Measurements from ENCODE around the gene PISD.

Gene PISD

DNA sequence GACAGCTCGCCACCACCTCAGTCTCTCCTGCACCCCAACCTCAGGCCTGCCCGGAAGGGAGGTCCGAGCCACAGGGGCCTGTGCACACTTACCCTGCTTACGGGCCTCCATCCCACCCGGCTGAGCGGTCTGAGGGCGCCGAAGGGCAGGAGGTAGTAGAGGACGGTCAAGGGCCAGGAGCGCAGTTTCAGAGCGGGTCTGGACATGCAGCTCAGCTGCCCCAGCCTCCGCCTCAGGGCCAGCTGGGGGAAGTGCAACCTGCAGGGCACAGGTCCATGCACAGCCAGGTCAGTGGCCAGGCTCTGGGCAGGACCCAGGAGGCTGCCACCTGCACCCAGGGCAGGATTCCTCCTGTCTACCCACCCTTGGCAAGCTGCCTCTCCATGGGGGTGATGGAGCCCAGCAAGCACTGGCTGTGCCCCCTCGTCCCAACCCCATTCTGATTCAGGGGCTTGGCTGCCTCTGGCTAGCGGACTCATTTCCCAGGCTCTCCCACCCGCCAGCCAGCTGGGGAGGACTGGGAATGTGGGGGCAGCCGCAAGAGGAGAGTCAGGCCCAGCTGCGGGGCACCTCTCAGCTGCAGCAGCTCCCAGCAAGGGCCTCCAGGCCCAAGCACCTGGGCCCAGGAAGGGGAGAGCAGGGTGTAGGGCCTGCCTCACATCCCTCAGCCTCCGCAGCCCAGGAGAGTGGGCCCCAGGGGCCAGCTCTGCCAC, 38.3 kb downstream of the PISD start:
- no peak for DNase-seq

DNA sequence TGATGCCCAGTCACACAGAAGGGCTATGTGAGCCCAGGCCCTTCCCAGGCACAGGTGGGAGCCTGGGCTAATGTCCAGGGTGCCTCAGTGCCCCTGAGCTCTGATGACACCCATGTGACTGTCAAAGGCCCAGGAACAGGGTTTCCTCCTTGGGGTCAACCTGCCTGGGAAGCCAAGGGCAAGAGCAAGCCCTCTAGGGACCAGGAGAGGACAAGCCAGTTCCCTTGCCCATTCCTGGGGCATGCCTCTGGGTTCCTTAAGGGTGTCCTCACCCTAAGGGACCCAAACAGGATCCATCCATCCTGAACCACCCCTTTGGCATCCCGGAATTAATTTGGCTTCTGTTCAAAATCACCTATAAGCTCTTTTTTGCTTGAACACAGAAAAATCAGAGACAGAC, 39.0 kb downstream of the PISD start:
- DNase-seq, result no peak

DNA sequence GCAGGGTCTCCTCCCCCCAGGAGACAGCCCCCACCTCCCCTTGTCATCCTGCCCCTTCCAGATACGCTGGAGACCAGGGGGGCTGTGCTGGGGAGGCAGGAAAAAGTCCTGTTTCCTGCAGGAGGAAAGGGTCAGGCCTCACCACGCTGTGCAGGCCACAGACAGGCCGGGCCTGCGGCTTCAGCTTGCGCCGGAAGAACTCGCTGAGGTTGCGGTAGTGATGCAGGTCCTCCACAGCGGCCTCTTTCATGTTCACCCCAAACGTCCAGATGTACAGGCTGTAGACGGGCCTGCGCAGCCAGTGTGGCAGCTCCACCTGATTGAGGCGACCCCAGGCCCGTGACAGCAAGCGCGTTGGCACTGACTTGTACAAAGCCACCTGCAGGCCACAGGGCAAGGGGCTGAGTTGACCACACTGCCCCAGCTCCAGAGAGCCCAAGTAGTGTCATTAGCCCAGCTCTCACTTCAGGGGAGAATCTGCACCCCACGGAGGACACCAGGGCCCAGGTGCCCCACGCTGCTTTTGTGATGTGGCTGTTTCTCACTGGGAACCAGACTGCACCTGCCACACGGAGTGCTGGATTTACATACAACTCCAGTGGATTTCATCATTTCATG, 40.4 kb downstream of the PISD start:
- no peak for DNase-seq

DNA sequence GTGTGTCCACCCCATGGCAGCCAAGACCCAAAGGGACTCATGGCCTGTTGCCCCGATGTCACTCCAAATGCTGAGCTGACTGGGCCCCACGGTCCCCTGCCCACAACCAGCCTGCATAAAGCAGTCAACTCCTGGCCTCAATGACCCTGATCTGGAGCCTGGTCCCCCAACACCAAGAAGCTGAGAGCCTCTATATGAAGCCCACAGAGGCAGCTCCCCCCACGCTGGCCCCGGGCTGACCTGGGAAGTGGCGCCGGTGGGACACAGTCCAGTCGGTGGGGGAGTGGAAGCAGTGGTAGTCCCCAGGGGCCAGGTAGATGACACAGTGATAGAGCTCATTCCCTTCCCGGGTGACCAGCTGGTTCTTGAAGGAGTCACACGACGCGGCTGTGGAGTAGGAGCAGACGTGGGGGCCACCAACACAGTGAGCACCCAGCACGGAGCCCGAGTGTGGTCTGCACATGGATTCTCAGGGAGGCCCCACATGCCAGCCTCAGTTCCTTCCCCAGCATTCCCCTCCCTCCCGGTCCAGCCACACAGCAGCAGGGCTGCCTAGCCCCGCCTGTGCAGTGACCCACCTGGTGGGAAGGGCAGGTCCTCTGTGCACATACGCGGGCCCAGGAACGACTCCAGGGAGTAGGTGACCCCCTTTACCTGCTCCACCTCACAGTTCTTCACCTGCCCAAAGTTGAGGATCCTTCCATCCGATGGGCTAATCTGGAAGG, 41.1 kb downstream of the PISD start:
- DNase-seq, result no peak

DNA sequence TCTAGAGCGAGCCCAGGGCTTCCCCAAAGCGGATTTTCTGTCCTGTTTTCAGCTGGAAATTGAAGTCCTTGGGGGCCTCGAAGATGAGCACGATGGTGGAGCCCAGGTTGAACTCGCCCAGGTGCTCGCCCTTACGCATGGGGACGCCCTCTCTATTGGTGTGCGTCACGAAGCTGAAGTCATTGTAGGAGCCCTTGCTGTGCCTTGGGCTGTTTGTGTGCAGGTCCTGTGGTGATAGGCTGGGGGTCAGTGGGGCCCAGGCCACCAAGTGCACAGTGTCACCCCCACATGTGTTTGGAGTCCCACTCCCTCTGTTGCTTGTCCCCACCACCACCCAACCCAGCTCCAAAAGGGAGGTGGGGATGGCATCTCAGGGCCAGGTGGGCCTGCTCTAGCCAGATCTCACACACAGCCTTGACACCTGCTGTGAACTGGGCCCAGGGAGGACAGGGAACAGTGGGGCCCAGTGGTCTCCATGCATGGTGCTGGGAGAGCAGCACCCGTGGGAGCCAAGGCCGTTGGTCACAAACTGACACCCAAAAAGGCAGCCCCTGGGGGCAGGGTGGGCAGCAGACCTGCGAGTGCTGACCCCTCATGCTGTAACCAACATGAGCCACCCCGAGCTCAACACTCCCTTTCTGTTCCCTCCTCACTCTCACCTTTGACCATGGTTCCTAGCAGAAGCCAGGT, 42.3 kb downstream of the PISD start:
- DNase-seq, result no peak

DNA sequence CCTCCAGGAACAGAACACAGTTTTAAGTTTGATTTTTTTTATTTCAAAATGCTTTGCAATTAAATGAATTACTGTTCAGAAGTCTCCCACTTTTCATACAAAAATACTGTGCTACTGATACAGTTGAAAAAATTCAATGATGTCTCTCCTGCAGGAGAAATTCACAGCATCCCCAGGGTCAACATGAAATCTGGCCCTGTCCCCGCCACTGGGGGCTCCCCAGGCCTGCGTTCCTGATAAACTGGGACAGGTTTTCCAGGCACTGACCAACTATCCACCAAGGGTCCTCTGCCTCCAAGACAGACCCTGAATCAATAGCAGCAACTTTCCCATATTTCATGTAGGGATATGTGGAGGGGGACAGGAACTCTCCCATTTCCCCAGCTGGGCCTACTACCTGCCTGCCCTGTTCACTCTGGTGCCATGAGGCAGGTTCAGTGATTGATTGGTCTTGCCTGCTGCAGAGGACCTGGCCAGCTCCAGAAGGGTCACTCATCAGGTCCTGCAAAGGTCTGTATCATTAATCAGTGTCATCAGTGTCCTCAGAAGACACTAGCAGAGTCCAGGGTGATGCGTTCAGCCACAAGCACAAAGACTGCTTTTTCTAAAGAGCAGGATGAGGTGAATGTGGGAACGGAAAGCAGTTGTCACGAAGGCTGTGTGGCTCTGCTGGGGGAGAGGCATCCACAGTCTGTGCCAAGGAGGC, 43.4 kb downstream of the PISD start:
- no peak for DNase-seq

DNA sequence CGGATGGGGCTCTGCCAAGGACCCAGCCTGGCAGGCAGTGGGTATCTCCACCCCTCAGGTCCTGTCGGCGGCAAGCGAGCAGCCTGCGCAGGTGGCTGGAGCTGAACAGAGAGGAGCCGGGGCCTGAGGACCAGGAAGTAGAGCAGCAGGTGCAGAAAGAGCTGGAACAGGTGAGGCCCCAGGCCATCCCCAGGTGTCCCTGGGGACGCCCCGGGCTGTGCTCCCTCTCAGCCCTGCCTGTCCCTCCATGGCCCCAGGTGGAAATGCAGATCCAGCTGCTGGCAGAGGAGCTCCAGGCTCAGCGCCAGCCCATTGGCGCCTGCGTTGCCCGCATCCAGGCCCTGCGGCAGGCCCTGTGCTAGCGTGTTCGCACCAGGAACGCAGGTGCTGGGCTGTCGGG, 44.0 kb downstream of the PISD start:
- DNase-seq, result no peak

DNA sequence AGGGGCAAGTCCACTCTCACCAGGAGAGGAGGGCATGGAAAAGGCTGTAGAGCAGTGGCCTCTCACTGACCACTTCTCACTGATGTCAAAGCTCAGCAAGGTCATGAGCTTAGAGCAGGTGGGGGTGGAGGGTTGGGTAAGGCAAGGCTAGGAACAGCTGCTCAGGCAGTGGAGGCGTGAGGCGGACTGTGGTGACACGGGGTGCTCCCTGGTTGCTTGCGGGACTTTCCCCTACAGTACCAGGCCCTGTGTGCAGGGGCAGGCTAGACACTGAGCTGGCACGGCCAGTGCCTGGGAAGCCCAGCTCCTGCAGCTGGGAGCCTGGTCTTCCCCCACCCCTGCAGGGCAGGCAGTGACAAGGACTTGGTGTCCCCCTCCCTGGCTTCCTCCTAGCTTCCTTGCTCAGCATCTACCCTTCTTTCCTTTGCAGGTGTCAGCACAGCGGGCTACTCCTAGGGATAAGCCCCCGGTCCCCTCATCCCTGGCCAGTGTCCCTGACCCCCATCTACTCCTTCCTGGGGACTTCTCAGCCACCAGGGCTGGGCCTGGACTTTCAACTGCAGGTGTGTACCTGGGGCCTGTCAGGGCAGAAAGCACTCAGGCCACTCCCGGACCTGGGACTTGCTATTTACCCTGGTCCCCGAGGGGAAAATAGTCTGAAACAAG, 45.6 kb downstream of the PISD start:
- no peak for DNase-seq

DNA sequence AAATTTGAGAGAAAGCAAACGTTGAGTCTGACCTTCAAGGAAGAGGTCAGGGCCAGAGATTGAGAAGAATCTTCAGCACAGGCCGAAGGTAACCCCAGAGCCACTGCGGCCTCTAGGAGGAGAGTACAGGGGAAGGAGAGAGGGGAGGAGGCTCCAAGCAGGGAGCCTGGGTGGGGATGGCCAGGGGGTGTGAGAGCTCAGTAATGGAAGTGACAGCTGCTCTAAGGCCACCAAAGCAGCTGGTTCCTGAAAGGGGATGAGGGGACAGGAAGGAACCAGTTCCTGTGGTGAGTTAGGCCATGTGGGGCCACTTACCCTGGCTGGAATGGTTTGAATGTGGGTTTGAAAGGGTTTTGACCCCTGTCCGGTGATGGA, 46.1 kb downstream of the PISD start:
- no peak for DNase-seq

DNA sequence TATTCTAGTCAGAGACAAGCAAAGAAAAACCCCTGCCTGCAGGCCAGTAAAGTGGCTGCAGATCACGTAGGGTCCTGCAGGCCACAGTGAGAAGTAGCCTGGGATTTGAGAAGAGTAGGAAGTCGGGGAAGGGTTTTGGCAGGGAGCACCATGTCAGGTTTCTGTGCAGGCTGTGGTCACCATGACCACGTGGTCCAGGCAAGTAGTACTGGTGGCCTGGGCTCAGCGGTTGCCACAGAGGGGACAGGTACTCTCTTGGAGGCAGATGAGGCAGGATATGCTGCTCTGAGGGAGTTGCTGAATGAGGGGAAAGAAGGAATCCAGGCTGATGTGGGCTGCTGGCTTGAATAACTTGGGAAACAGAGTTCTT, 46.5 kb downstream of the PISD start:
- DNase-seq, result no peak

DNA sequence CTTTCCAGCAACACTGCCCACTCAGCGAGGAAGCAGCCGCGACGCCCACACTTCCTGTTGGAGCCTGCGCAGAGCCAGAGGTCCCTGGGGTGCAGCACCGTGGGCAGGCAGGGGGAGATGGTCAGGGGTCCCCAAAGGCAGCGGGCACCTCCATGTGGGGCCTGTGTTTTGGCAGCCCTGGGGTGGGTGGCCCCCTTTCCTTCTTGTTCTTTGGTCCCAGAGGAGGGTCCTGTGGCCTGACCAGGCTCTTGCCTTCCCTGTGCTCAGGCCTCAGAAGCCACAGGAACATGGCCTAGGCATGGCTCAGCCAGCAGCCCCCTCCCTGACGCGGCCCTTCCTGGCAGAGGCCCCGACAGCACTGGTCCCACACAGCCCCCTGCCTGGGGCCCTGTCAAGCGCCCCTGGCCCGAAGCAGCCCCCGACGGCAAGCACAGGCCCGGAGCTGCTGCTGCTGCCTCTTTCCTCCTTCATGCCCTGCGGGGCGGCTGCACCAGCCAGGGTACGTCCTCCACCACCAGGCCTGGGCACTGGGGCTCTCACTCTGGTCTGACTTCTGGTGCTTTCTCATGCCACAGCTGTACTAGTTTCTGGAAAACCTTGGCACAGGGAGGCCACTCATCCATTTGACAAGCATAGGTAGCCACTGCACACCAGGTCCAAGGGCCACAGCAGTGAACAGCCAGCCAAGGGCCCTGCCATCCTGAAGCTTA, 47.1 kb downstream of the PISD start:
- no peak for DNase-seq

DNA sequence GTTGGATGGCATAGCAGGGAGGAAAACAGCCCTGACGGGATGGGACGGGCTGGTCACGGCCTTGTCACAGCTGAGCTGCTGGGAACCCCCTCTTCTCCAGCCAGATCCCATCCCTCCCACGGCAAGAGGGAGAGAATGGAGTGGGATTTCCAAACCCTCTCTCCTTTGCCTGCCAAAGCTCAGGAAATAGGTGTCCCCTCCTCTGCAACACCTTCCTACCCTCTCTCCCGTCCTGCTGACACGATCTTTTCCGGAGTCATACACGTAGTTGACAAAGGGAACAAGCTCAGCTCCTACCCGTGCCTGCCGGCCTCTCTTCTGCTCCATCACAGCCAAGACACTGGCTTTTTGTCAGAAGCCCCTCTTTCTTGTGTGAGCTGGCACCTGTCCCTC, 48.1 kb downstream of the PISD start:
- DNase-seq, result no peak

DNA sequence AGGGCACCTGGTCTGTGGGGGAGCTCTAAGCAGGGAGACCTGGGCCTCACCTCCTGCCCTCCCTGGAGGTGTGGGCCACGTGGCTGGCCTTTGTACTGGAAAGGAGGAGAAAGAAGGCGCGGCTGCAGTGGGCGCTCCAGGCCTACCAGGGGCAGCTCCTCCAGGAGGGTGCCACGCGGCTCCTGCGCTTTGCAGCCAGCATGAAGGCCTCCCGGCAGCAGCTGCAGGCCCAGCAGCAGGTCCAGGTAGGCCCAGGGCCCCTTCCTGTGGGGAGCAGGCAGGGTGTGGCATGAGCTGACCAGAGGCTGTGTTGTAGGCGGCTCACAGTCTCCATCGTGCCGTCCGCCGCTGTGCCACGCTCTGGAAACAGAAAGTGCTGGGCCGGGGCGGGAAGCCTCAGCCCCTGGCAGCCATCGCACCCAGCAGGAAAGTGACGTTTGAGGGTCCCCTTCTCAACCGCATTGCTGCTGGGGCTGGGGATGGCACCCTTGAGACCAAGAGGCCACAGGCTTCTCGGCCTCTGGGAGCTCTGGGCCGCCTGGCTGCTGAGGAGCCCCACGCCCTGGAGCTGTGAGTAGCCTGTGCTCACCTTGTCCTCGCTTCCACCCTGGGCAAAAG, 48.6 kb downstream of the PISD start:
- DNase-seq, result no peak

DNA sequence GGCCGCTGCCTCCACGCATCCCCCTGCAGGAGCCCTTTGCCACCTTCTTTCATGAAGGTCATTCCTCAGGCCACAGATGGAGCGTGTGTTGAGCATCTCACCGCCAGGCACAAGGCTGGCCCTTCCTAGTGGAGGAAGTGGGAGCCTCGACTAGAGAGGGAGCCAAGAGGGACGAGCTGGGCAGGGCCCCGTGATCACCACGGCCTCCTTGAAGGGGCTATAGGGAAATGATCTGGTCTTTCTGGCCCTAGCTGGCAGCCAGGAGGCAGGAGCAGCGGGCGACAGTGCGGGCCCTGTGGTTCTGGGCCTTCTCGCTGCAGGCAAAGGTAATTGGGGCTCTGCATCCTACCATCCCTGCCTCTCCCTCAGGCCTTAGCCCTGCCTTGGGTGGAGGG, 49.1 kb downstream of the PISD start:
- DNase-seq, result no peak

DNA sequence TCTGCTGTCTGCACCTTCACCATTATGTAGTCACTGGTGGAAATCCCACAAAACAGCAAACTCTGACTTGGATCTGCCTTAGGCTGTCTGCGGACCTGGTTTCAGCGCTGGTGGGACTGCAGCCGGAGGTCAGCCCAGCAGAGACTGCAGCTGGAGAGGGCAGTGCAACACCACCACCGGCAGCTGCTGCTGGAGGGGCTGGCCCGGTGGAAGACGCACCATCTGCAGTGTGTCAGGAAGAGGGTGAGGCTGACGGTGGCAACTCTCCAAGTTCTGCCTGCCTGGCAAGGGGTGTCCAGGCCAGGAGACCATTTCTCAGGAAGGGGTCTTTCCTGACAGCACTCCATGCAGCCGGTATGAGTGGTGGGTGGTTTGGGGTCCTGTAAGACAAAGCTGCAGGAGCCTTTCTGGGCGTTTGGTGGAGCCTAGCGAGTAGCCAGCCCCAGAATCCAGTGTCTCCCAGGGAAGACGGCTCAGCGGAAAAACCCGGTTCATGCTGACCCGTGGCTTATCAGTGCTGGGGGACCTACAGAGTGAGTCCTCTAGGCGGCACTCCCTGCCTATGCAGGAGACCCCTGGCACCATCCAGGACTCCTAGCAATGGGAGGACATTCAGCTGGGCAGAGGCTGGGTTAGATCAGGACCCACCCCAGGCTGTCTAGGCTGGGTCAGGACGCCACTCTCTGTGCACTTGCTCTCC, 50.8 kb downstream of the PISD start:
- no peak for DNase-seq

DNA sequence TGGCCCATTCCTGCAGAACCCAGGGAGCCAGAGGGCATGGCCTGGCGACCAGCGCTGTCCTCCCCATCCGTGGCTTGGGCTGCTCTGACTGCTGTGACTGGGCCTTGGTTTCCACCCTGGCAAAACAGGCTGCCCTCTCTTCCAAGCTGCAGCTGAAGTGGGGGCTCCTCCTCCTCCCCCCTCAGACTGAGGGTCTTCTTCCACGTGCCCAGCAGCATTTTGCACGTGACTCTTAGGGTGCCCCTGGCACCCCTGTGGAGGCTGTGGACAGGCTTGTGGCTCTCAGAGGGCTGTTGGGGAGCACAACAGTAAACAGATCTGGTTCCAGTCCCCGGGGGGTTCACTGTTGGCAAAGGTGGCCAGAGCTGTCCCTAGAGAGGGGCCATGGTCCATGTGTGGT, 51.4 kb downstream of the PISD start:
- no peak for DNase-seq

DNA sequence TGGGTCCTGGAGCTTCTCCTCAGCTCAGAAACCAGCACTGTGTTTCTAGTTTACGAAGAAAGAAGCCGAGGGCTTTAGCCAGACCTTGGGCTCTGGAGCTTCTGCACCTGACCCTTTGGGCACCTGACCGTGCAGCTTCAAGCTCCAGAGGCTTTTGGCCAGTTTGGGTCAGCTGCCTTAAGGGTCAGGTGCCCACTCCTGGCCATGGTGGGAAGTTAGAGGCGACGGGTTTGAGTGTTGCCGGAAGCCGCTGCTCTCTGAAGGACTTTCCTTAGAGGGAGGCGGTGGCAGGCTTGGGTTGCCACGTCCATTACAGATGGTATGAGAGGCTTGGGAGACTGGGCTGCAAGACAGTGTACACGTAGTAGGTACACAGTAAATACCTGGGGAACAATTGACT, 52.3 kb downstream of the PISD start:
- no peak for DNase-seq

DNA sequence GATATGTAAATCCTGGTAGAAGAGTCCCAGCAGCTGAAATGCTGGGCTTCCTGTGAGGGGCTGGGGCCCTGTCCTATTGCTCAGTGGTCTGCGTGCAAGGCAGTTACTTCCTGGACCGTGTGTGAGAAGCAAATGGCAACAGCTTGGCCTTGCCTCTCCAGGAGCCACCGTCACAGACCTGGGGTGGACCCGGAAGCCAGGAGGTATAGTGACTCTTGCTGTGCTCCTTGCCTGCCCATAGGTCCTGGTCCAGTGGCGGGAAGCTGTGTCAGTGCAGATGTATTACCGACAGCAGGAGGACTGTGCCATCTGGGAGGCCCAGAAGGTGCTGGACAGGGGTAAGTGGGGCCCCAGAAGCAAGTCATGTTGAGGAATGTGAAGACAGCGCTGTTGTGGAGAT, 54.3 kb downstream of the PISD start:
- DNase-seq, result no peak

DNA sequence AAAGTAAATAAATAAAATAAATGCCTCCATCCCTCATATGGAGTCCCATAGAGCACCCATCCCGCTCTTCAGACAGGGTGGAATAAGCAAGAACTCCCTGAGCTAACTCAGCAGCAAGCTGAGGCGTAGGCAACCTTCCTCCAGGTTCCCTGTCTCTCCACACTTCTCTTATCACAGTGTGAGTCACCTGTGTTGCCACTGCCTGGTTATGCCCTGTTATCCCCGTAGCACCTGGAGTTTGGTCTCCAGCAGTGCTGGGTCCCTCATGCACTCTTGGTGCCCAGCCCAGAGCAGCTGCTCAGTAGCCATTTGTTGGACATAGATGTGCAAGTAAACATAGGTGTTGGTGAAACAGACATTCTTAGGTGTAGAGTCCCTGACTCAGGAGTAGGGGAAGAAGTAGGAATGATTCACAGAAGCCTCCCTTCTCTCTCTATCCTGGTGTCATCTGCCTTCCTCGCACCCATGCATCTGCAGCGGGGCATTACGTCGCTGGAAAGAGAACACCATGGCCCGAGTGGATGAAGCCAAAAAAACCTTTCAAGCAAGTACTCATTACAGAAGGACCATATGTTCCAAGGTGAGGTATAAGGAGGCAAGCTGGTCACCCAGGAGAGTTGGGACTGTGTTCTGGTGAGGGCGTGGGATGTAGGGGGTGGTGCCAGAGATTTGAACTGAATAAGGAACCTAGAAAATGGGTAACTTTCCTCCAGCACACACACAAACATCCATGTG, 56.0 kb downstream of the PISD start:
- DNase-seq, result no peak

Data from CD4-positive, alpha-beta T cell treated with Interleukin-10 for 1 hour (primary cell).